SK-N-SH treated with all-trans-retinoic acid at 6 μM for 48 hours (cell line): ENCODE data around the gene ZC3H7B.

Experiments
- ATAC-seq: fragments of 200-7000 bp; cut with Tn5 transposase; 3 replicates; pipeline ENCODE4 v1.9.1; 2020; ENCODE audit warnings: mild to moderate bottlenecking, moderate library complexity
- ARNTL ChIP-seq: fragments of 450-650 bp; formaldehyde crosslinking; IDR thresholded peaks from 2 replicates; pipeline ENCODE4 v1.5.0; 2020; ENCODE audit warnings: low read depth, mild to moderate bottlenecking, moderate library complexity, borderline replicate concordance
- BACH2 ChIP-seq: fragments of 250-450 bp; sonication (Bioruptor Pico); IDR thresholded peaks from 2 replicates; pipeline ENCODE4 v1.9.0; 2021; ENCODE audit warnings: mild to moderate bottlenecking, borderline replicate concordance
- CSDC2 ChIP-seq: fragments of 250-450 bp; sonication (Bioruptor Pico); IDR thresholded peaks from 2 replicates; pipeline ENCODE4 v1.5.0; 2020; ENCODE audit warnings: mild to moderate bottlenecking, moderate library complexity
- ESRRG ChIP-seq: fragments of 250-450 bp; sonication (Bioruptor Pico); IDR thresholded peaks from 2 replicates; pipeline ENCODE4 v1.6.1; 2021; ENCODE audit warnings: mild to moderate bottlenecking
- ISL1 ChIP-seq: fragments of 250-450 bp; sonication (Bioruptor Pico); IDR thresholded peaks from 2 replicates; pipeline ENCODE4 v2.1.2; 2022; ENCODE audit warnings: mild to moderate bottlenecking, moderate library complexity
- OSR1 ChIP-seq: fragments of 250-450 bp; sonication (Bioruptor Pico); IDR thresholded peaks from 2 replicates; pipeline ENCODE4 v1.8.0; 2022; ENCODE audit warnings: moderate library complexity, mild to moderate bottlenecking, inconsistent platforms
- PPARA ChIP-seq: fragments of 250-450 bp; sonication (Bioruptor Pico); IDR thresholded peaks from 2 replicates; pipeline ENCODE4 v1.5.0; 2020; ENCODE audit warnings: mild to moderate bottlenecking, borderline replicate concordance
- RARB ChIP-seq: fragments of 250-450 bp; sonication (Bioruptor Pico); IDR thresholded peaks from 2 replicates; pipeline ENCODE4 v1.8.0; 2021; ENCODE audit warnings: mild to moderate bottlenecking, moderate library complexity
- SNAI2 ChIP-seq: fragments of 250-450 bp; sonication (Bioruptor Pico); IDR thresholded peaks from 2 replicates; pipeline ENCODE4 v1.5.0; 2020; ENCODE audit warnings: mild to moderate bottlenecking, moderate library complexity
- TCF4 ChIP-seq: fragments of 250-450 bp; sonication (Bioruptor Pico); IDR thresholded peaks from 2 replicates; pipeline ENCODE4 v1.8.0; 2021; ENCODE audit warnings: mild to moderate bottlenecking, moderate library complexity, borderline replicate concordance
- TOX ChIP-seq: fragments of 250-450 bp; sonication (Bioruptor Pico); IDR thresholded peaks from 2 replicates; pipeline ENCODE4 v1.8.0; 2021; ENCODE audit warnings: mild to moderate bottlenecking, moderate library complexity, borderline replicate concordance
- ZC3H10 ChIP-seq: fragments of 250-450 bp; sonication (Bioruptor Pico); IDR thresholded peaks from 2 replicates; pipeline ENCODE4 v1.5.1; 2021; ENCODE audit warnings: mild to moderate bottlenecking, moderate library complexity
- ZFP3 ChIP-seq: fragments of 250-450 bp; sonication (Bioruptor Pico); IDR thresholded peaks from 2 replicates; pipeline ENCODE4 v1.5.0; 2020; ENCODE audit warnings: mild to moderate bottlenecking, moderate library complexity
- ZFP30 ChIP-seq: fragments of 450-650 bp; formaldehyde crosslinking; IDR thresholded peaks from 2 replicates; pipeline ENCODE4 v1.5.0; 2022; ENCODE audit warnings: mild to moderate bottlenecking, moderate library complexity
- ZNF565 ChIP-seq: fragments of 450-650 bp; formaldehyde crosslinking; conservative IDR thresholded peaks from 2 replicates; pipeline ENCODE4 v1.5.0; 2020; ENCODE audit warnings: low read depth, mild to moderate bottlenecking, moderate library complexity
- ZNF70 ChIP-seq: fragments of 450-650 bp; formaldehyde crosslinking; IDR thresholded peaks from 2 replicates; pipeline ENCODE4 v1.5.0; 2020; ENCODE audit warnings: mild to moderate bottlenecking, moderate library complexity
- ZNF8 ChIP-seq: fragments of 450-650 bp; formaldehyde crosslinking; IDR thresholded peaks from 2 replicates; pipeline ENCODE4 v1.5.0; 2020; ENCODE audit warnings: mild to moderate bottlenecking, moderate library complexity
- TF ChIP-seq, protein P1 (sequence below): fragments of 250-450 bp; sonication (Bioruptor Pico); IDR thresholded peaks from 2 replicates; pipeline ENCODE4 v1.5.1; 2020; ENCODE audit warnings: low read depth, mild to moderate bottlenecking, moderate library complexity
- TF ChIP-seq, protein P2 (sequence below): fragments of 250-450 bp; sonication (Bioruptor Pico); IDR thresholded peaks from 2 replicates; pipeline ENCODE4 v1.8.0; 2020; ENCODE audit warnings: mild to moderate bottlenecking, moderate library complexity, borderline replicate concordance
- TF ChIP-seq, protein P3 (sequence below): fragments of 250-450 bp; sonication (Bioruptor Pico); IDR thresholded peaks from 2 replicates; pipeline ENCODE4 v1.5.0; 2020; ENCODE audit warnings: mild to moderate bottlenecking, moderate library complexity
- TF ChIP-seq, protein P4 (sequence below): fragments of 250-450 bp; sonication (Bioruptor Pico); IDR thresholded peaks from 2 replicates; pipeline ENCODE4 v1.8.0; 2021; ENCODE audit warnings: low read depth, mild to moderate bottlenecking, moderate library complexity, borderline replicate concordance

ZC3H7B gene

DNA sequence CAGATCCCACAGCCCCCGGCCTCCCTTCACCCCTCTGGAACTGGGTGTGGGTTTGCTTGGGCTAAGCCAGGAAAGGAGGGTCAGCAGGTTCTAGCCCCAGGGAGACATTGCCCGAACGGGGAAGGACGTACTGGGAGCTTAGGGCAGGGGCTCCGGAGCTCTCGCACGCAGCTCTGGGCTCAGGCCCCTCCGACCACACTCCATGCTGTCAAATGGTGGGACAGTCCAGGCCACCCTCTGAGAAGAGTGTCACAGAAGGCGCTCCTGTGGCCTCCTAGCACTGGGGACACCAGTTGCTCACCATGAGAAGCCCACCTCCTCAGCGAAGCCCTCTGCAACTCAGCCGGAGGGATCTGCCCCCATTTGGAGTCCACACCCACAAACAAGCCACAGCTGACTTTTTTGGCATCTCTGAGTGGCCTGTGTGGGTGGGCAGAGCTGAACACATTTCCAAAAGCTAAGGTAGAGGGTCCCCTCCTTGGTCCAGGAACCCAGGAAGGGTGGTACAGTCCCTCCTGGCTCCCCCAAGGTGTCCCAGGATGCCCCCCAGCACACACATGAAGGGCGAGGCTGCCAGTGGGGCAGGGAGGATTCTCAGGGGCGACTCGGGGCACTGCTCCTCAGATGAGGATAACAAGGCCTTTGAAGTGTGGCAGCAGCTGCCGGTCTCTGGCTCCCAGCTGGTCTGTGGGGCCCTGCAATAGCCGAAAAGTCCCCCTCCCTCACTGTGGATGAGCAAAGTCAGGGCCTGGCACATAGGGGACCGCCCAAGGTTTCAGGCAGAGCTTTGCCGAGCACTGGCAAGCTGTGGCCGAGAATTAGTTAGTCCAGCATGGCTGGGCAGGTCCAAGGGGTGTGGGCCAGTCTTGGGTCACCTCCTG, 67.5 kb downstream of the ZC3H7B start (continued):
- TF ChIP-seq BACH2 (CRISPR knock-in tag): no peak

DNA sequence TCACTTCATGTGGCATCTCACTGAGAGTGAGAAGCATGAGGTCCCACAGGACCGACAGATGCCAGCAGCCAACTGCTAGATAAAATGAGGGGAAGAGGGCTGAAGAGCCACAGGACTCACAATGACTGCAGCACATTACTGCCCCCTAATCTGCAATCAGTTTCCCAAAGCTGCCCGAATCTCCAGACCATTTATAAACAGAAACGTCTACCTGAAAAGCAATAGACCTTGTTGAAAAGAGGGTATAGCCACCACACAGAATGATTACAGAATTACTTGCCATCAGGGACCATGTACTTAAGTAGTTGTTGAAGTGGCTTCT, 68.1 kb downstream of the ZC3H7B start:
- no peak for ATAC-seq
- TF ChIP-seq SNAI2 (CRISPR knock-in tag): no peak
- no peak for TF ChIP-seq ISL1
- TF ChIP-seq ARNTL (CRISPR knock-in tag): no peak
- TF ChIP-seq, protein P1, sequence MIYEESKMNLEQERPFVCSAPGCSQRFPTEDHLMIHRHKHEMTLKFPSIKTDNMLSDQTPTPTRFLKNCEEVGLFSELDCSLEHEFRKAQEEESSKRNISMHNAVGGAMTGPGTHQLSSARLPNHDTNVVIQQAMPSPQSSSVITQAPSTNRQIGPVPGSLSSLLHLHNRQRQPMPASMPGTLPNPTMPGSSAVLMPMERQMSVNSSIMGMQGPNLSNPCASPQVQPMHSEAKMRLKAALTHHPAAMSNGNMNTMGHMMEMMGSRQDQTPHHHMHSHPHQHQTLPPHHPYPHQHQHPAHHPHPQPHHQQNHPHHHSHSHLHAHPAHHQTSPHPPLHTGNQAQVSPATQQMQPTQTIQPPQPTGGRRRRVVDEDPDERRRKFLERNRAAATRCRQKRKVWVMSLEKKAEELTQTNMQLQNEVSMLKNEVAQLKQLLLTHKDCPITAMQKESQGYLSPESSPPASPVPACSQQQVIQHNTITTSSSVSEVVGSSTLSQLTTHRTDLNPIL (CRISPR knock-in tag): no peak
- no peak for TF ChIP-seq ZFP30 (CRISPR knock-in tag)
- no peak for TF ChIP-seq ZNF8 (CRISPR knock-in tag)
- TF ChIP-seq PPARA (CRISPR knock-in tag): no peak
- no peak for TF ChIP-seq ZNF565 (CRISPR knock-in tag)
- TF ChIP-seq TOX: no peak
- TF ChIP-seq ZFP3 (CRISPR knock-in tag): no peak
- TF ChIP-seq ESRRG: no peak
- no peak for TF ChIP-seq CSDC2 (CRISPR knock-in tag)
- no peak for TF ChIP-seq RARB (CRISPR knock-in tag)
- TF ChIP-seq OSR1: no peak
- TF ChIP-seq, protein P2, sequence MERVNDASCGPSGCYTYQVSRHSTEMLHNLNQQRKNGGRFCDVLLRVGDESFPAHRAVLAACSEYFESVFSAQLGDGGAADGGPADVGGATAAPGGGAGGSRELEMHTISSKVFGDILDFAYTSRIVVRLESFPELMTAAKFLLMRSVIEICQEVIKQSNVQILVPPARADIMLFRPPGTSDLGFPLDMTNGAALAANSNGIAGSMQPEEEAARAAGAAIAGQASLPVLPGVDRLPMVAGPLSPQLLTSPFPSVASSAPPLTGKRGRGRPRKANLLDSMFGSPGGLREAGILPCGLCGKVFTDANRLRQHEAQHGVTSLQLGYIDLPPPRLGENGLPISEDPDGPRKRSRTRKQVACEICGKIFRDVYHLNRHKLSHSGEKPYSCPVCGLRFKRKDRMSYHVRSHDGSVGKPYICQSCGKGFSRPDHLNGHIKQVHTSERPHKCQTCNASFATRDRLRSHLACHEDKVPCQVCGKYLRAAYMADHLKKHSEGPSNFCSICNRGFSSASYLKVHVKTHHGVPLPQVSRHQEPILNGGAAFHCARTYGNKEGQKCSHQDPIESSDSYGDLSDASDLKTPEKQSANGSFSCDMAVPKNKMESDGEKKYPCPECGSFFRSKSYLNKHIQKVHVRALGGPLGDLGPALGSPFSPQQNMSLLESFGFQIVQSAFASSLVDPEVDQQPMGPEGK (CRISPR knock-in tag): no peak
- TF ChIP-seq, protein P3, sequence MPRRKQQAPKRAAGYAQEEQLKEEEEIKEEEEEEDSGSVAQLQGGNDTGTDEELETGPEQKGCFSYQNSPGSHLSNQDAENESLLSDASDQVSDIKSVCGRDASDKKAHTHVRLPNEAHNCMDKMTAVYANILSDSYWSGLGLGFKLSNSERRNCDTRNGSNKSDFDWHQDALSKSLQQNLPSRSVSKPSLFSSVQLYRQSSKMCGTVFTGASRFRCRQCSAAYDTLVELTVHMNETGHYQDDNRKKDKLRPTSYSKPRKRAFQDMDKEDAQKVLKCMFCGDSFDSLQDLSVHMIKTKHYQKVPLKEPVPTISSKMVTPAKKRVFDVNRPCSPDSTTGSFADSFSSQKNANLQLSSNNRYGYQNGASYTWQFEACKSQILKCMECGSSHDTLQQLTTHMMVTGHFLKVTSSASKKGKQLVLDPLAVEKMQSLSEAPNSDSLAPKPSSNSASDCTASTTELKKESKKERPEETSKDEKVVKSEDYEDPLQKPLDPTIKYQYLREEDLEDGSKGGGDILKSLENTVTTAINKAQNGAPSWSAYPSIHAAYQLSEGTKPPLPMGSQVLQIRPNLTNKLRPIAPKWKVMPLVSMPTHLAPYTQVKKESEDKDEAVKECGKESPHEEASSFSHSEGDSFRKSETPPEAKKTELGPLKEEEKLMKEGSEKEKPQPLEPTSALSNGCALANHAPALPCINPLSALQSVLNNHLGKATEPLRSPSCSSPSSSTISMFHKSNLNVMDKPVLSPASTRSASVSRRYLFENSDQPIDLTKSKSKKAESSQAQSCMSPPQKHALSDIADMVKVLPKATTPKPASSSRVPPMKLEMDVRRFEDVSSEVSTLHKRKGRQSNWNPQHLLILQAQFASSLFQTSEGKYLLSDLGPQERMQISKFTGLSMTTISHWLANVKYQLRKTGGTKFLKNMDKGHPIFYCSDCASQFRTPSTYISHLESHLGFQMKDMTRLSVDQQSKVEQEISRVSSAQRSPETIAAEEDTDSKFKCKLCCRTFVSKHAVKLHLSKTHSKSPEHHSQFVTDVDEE (CRISPR knock-in tag): no peak
- TF ChIP-seq, protein P4, sequence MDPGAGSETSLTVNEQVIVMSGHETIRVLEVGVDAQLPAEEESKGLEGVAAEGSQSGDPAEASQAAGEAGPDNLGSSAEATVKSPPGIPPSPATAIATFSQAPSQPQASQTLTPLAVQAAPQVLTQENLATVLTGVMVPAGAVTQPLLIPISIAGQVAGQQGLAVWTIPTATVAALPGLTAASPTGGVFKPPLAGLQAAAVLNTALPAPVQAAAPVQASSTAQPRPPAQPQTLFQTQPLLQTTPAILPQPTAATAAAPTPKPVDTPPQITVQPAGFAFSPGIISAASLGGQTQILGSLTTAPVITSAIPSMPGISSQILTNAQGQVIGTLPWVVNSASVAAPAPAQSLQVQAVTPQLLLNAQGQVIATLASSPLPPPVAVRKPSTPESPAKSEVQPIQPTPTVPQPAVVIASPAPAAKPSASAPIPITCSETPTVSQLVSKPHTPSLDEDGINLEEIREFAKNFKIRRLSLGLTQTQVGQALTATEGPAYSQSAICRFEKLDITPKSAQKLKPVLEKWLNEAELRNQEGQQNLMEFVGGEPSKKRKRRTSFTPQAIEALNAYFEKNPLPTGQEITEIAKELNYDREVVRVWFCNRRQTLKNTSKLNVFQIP: no peak

DNA sequence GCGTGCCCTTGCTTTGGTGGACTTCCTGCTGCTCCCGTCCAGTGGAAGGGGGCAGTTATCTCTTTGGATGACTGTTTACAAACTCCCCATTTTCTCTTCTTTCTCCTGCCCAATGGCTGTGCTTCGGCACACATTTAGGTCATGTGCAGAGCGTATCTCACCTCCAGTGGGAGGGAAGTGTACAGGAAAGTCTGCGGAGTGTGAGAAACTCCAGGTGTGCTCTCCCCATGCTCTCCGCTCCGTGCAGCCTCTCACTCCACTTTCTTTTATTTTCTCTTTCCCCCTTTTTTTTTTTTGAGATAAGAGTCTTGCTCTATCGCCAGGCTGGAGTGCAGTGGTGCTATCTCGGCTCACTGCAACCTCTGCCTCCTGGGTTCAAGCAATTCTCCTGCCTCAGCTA, 68.5 kb downstream of the ZC3H7B start:
- TF ChIP-seq PPARA (CRISPR knock-in tag): no peak
- no peak for TF ChIP-seq ESRRG
- TF ChIP-seq OSR1: no peak
- TF ChIP-seq, protein P4: no peak
- TF ChIP-seq, protein P3 (CRISPR knock-in tag): no peak
- TF ChIP-seq ZNF8 (CRISPR knock-in tag): no peak
- no peak for TF ChIP-seq ZC3H10
- TF ChIP-seq RARB (CRISPR knock-in tag): no peak
- TF ChIP-seq ZNF70 (CRISPR knock-in tag): no peak
- TF ChIP-seq, protein P2 (CRISPR knock-in tag): no peak
- TF ChIP-seq ISL1: no peak
- TF ChIP-seq, protein P1 (CRISPR knock-in tag): no peak
- TF ChIP-seq BACH2 (CRISPR knock-in tag): no peak
- TF ChIP-seq TOX: no peak
- no peak for TF ChIP-seq TCF4 (CRISPR knock-in tag)
- TF ChIP-seq, all 23 proteins: peak for 0
- no peak for ATAC-seq
